Gastrocnemius medialis (tissue), 4 donors: ENCODE data around the gene BSPRY. TPM values are rescaled to one million over a fixed set of nuclear protein-coding genes. Genes with fewer than 3 reads are reported as not detected.

Source experiments
- ATAC-seq, 2 donors: fragments of 150-250 bp; one replicate each; pipeline ENCODE4 v1.9.1; 2016
- DNase-seq, 2 donors: peaks; one replicate each; pipeline ENCODE4 v3.0.0-alpha.2; 2019
- H3K27ac ChIP-seq, 4 donors: fragments of 200-600 bp; sonication (generic); 1 replicate in 1 of 4; 2 replicates in 3 of 4; pipeline ENCODE4 v1.5.1; 2016 to 2018; ENCODE audit warnings: mild to moderate bottlenecking in 2 of 4, moderate library complexity in 1 of 4
- H3K27me3 ChIP-seq, 3 donors: fragments of 200-600 bp; sonication (generic) in 2 of 3; 1 replicate in 1 of 3; 2 replicates in 2 of 3; pipeline versions ENCODE4 v1.5.1 to v1.6.0; 2016 to 2019; ENCODE audit warnings: mild to moderate bottlenecking in 1 of 3, moderate library complexity in 1 of 3
- H3K36me3 ChIP-seq, 2 donors: fragments of 200-600 bp; sonication (generic) in 1 of 2; one replicate each; pipeline ENCODE4 v1.5.1; 2017 to 2018
- H3K4me1 ChIP-seq, 2 donors: fragments of 200-600 bp; sonication (generic) in 1 of 2; one replicate each; pipeline ENCODE4 v1.5.1; 2016 to 2017; ENCODE audit warnings: mild to moderate bottlenecking in 2 of 2
- H3K4me3 ChIP-seq, 4 donors: fragments of 200-600 bp; sonication (generic) in 3 of 4; 1 replicate in 1 of 4; 2 replicates in 3 of 4; pipeline ENCODE4 v1.5.1; 2016 to 2019; ENCODE audit warnings: mild to moderate bottlenecking in 2 of 4
- H3K9me3 ChIP-seq, 3 donors: fragments of 200-600 bp; sonication (generic) in 2 of 3; 1 replicate in 1 of 3; 2 replicates in 2 of 3; pipeline ENCODE4 v1.5.1; 2016 to 2019
- CTCF ChIP-seq, 5 experiments: fragments of 450-650 bp in 3 of 5; fragments of 200-600 bp in 2 of 5; sonication (generic) in 2 of 5; IDR thresholded peaks in 4 of 5; conservative IDR thresholded peaks in 1 of 5; 1 replicate in 4 of 5; 2 replicates in 1 of 5; pipeline ENCODE4 v1.5.1; 2016 to 2019; ENCODE audit warnings: antibody characterized with exemption in 5 of 5, mild to moderate bottlenecking in 3 of 5, moderate library complexity in 3 of 5
- POLR2A ChIP-seq, 2 donors: fragments of 450-650 bp; IDR thresholded peaks; one replicate each; pipeline ENCODE4 v1.6.1; 2017; ENCODE audit warnings: antibody characterized with exemption in 2 of 2, mild to moderate bottlenecking in 2 of 2, moderate library complexity in 2 of 2
- in situ Hi-C, 4 donors: fragments of 200-750 bp; cut with MboI; loops; one replicate each; pipeline versions ENCODE4 v1.15.0 to v1.8.0; 2017; ENCODE audit warnings: low sequenced_read_pairs in 4 of 4
- intact Hi-C: fragments of 100-400 bp; cut with DNase I; formaldehyde crosslinking; loops from one replicate; pipeline ENCODE4 v1.15.1; 2023; ENCODE audit warnings: low total_unique reads
- total RNA-seq, 4 donors: library from RNA; depleted of rRNA; stranded (reverse); fragments of >200 nt; gene quantifications; one replicate each; pipeline versions ENCODE4 v1.1.0 to v1.2.3, GENCODE V29; 2016

Gene BSPRY
- total RNA-seq, 4 donors from 2014 or later: 0.12 TPM; not detected in 3

GRCh38 chr9:113409481-113409880, 60.1 kb downstream of the BSPRY start:
- Histone ChIP-seq H3K4me3 (peak overlapping the region; percentile 67 to 98 (median 88)), H3K27me3 (no peaks in the 10 kb centered on the region), H3K9me3 (no peaks in the 10 kb centered on the region), H3K27ac (peak overlapping the region; percentile 97 to 99 (median 98)), H3K4me1 (peaks cover 14 to 22% of the 10 kb centered on the region in 2 donors), H3K36me3 (peaks cover 0 to 11% of the 10 kb centered on the region in 2 donors)
- ATAC-seq (no peak), DNase-seq (no peak)
- intact Hi-C loops (loop anchor here (5.0 kb wide), 1 partner anchor 187 kb away; the partner anchor contains the start of genes FKBP15 and SLC31A1), in situ Hi-C loops (loop anchor here in 3 of 4 donors (5.0 to 10.0 kb wide), 2 partner anchors 135 to 137 kb away; partner anchors contain the start of genes CDC26 (in 2 of the 3) and PRPF4 (in 2 of the 3))
- TF ChIP-seq POLR2A (IDR thresholded peaks at IDR 0.05) (no peak), CTCF (IDR thresholded peaks at IDR 0.05 in 4 of 5, conservative IDR thresholded peaks at IDR 0.05 in 1 of 5) (no peak)

GRCh38 chr9:113409883-113410206, 60.5 kb downstream of the BSPRY start:
- ATAC-seq (no peak), DNase-seq (no peak)
- Histone ChIP-seq H3K4me3 (peak overlapping the region; percentile 67 to 98 (median 88)), H3K27me3 (no peaks in the 10 kb centered on the region), H3K27ac (peak overlapping the region; percentile 97 to 99 (median 98)), H3K4me1 (peaks cover 14 to 22% of the 10 kb centered on the region in 2 donors), H3K36me3 (peaks cover 0 to 11% of the 10 kb centered on the region in 2 donors), H3K9me3 (no peaks in the 10 kb centered on the region)
- intact Hi-C loops: loop anchor here (1.0 to 5.0 kb wide), 3 partner anchors 9 to 188 kb away; partner anchors contain the start of genes ALAD, CDC26, FKBP15 and PRPF4
- in situ Hi-C loops: loop anchor here in 3 of 4 donors (5.0 to 10.0 kb wide), 2 partner anchors 135 to 138 kb away; partner anchors contain the start of genes CDC26 (in 2 of the 3) and PRPF4 (in 2 of the 3)
- TF ChIP-seq POLR2A (IDR thresholded peaks at IDR 0.05) (no peak), CTCF (IDR thresholded peaks at IDR 0.05 in 4 of 5, conservative IDR thresholded peaks at IDR 0.05 in 1 of 5) (no peak)

DNA sequence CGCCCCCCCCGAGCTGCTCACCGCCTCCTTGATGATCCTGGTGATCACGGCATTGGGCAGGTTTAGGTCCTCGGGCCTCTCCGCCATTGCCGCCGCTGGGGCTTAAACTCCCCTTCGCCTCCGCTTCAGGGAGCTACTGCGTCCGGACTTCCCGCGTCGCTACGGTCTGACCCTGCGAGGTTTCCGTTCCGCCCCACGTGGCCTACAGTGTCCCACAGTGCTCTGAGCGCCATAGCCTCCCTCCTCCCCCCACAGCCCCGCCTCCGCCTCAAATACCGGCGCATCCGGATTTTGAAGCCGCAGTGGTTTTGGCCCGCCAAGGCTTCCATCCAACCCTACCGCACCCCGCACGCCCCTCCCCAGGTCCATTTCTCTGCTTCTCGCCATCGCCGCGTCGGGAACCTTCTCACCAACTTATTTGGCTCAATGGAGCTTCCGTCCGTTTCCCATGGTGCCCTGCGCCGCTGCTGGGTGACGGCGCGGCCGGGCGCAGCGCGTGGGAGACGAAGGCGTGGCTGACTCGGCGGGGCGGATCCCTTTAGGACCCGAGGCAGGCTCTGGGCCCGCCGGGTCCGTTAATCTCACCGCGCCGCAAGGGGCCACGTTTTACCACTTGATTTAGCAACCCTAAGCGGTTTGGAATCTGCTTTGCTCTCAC, 61.0 kb downstream of the BSPRY start, which contains the start of the genes C9orf43 and POLE3:
Gene C9orf43 (plus strand): TSS at position 541 of the 658 bp plus-strand sequence. CDS start 2,747 bp downstream, outside the sequence.
Gene POLE3 (minus strand): TSS at position 469 of the 658 bp plus-strand sequence. CDS start 382 bp downstream, at position 87.
- peaks cover 14 to 22% of the 10 kb centered on the region in 2 donors for H3K4me1 ChIP-seq
- TF ChIP-seq POLR2A (IDR thresholded peaks at IDR 0.05): peak; percentile 55 to 62
- peak in 2 of 5 experiments; percentile 43 to 71 for TF ChIP-seq CTCF (IDR thresholded peaks at IDR 0.05 in 4 of 5, conservative IDR thresholded peaks at IDR 0.05 in 1 of 5)
- peak within 1 kb of the TSS; percentile 97 to 99 (median 98) for H3K27ac ChIP-seq
- intact Hi-C loops (loop anchor here (1.0 kb wide), 2 partner anchors 9 to 135 kb away; partner anchors contain the start of genes ALAD, CDC26 and PRPF4), in situ Hi-C loops (no loop called here)
- ATAC-seq (peak; percentile 96), DNase-seq (peak; percentile 90 to 91)
- H3K36me3 ChIP-seq: peaks cover 0 to 11% of the 10 kb centered on the region in 2 donors
- H3K27me3 ChIP-seq: no peaks in the 10 kb centered on the region
- H3K4me3 ChIP-seq: peak within 1 kb of the TSS; percentile 67 to 98 (median 88)
- H3K9me3 ChIP-seq: no peaks in the 10 kb centered on the region

- Histone ChIP-seq H3K27me3 (no peaks in the 10 kb centered on the region), H3K4me3 (no peak overlapping the region), H3K27ac (peak overlapping the region in 1 of 4 donors; percentile 24), H3K4me1 (peaks cover 0 to 5% of the 10 kb centered on the region in 2 donors), H3K9me3 (no peaks in the 10 kb centered on the region), H3K36me3 (no peaks in the 10 kb centered on the region)
- intact Hi-C loops: no loop called here
- DNase-seq: no peak
- TF ChIP-seq POLR2A (IDR thresholded peaks at IDR 0.05) (no peak), CTCF (IDR thresholded peaks at IDR 0.05 in 4 of 5, conservative IDR thresholded peaks at IDR 0.05 in 1 of 5) (no peak)
- in situ Hi-C loops: no loop called here
- no peak for ATAC-seq
Measured at GRCh38 chr9:113416149-113416721, 66.9 kb downstream of the BSPRY start.
